Activated naive CD4-positive, alpha-beta T cell treated with anti-CD3 and anti-CD28 coated beads, Interleukin-2, amount 10 ng/mL, durations not matched to agents 5 hours and 36 hours (primary cell): ENCODE measurements around the gene RABL2A. TPM values are rescaled to one million over a fixed set of nuclear protein-coding genes. Genes with fewer than 3 reads are reported as not detected.

Experiments used
- microRNA-seq: library from miRNA; unstranded; fragments of <30 nt; microRNA quantifications from one replicate; pipeline ENCODE4 v1.2.0, GENCODE V29; 2022; ENCODE audit warnings: borderline microRNAs expressed, borderline replicate concordance
- total RNA-seq, 2 experiments: library from RNA; stranded (reverse); gene quantifications; one replicate each; pipeline ENCODE4 v1.2.3, GENCODE V29; 2021

The RABL2A gene
- total RNA-seq = 10 to 100 TPM; 17.8 to 20.4 TPM

GRCh38 chr2:113626616-113627330 is at the start of gene RABL2A:
TSS of gene RABL2A (plus strand) at chr2:113627266. CDS start at chr2:113628607, 1,341 bp downstream.

Small RNA genes lying within 50 kb of the gene (microRNA-seq; reads per million reads assigned to microRNA genes)
- gene MIR1302-3 = not detected

Other genes starting within 250 kb of the RABL2A start
- gene ZNG1B, start 189.6 kb upstream of the RABL2A start, total RNA-seq = 10 to 100 TPM; 33.4 to 33.7 TPM
- gene FOXD4L1, start 128.6 kb upstream of the RABL2A start, total RNA-seq = under 1 TPM; 0.22 to 0.40 TPM
- 10 to 100 TPM; 15.2 to 17.4 TPM for gene SLC35F5, start 129.4 kb downstream of the RABL2A start, total RNA-seq